Measurements from ENCODE around the gene SUSD3. TPM values are rescaled to one million over a fixed set of nuclear protein-coding genes. Genes with fewer than 3 reads are reported as not detected.

SUSD3 gene
- total and polyA plus RNA-seq, 10 of the 15 experiments (the other 5 are each of a cell fraction or from before 2014, with no cell fraction given) = 2.5 to 92.0 (median 31.1) TPM

DNA sequence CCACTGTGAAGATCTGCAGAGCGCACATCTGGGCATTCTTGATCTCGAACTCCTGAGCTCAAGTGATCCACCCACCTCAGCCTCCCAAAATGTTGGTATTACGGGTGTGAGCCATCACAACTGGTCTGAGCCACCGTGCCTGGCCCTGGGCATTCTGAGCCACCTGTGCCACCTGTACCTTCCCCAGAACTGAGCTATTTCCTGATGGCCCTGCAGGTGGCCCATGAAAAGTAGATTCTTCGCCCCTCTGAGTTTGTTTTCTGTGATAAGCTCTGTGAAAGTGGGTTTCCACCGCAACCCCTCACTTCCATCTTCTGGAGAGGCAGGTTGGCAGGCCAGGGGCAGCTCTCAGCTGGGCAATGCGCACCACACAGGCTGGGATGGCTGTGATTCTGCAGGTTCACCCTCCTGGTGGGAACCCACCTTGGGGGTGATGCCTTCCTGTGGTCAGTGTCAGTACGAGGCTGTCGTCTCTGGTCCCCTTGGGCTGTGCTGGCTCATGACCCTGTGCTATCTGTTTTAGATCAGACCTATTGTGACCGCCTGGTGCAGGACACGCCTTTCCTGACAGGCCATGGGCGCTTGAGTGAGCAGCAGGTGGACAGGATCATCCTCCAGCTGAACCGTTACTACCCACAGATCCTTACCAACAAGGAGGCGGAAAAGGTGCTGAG lies 48.8 kb downstream of the SUSD3 start:
- Histone ChIP-seq H3K36me3 (ENCODE audit: control insufficient read depth in 2 of 2, insufficient read depth in 2 of 2, low read length in 1 of 2) (peaks cover 0 to 6% of the 10 kb centered on the region in 2 experiments; a peak in 2 of 4 replicates), H4K20me1 (ENCODE audit: control insufficient read depth, insufficient read depth) (no peaks in the 10 kb centered on the region), H3K79me2 (ENCODE audit: control insufficient read depth, insufficient read depth, low read length) (no peaks in the 10 kb centered on the region; the same call in 1 of the 2 replicates), H3K9me3 (replicated peaks; ENCODE audit: control insufficient read depth, insufficient read depth, low read length) (peaks cover 2% of the 10 kb centered on the region; the same call in 2 of the 3 replicates), H3K9ac (ENCODE audit: control insufficient read depth, insufficient read depth, low read length) (no peak overlapping the region), H3K27ac (ENCODE audit: control insufficient read depth, insufficient read depth) (no peak overlapping the region), H3K27me3 (replicated peaks in 1 of 2; ENCODE audit: control insufficient read depth in 2 of 2, insufficient read depth in 2 of 2, low read length in 1 of 2) (no peaks in the 10 kb centered on the region), H3K4me1 (ENCODE audit: control insufficient read depth, insufficient read depth, low read length) (peaks cover 12% of the 10 kb centered on the region), H3K4me3 (no peak overlapping the region), H3K4me2 (ENCODE audit: control insufficient read depth, insufficient read depth) (no peak overlapping the region), H2AFZ (ENCODE audit: control insufficient read depth, low read depth, low read length) (no peak overlapping the region)
- in situ Hi-C loops (cut with MboI) = loop anchor here (5.0 kb wide), 1 partner anchor 195 kb away; no protein-coding TSS in a partner anchor
- CTCF ChIA-PET = interaction anchor here (0.6 to 7.8 kb wide), 16 partner anchors 11 to 459 kb away, joined by 3 to 130 read pairs (median 4); partner anchors contain the start of gene CARD19
- RAD21 ChIA-PET (ENCODE audit: unreplicated experiment) = interaction anchor here (0.6 to 6.8 kb wide), 10 partner anchors 10 to 195 kb away, joined by 3 to 77 read pairs (median 6); partner anchors contain the start of gene CARD19
- FAIRE-seq (no peak), DNase-seq (ENCODE audit: low read depth, low spot score) (no peak), ATAC-seq (no peak)
- BruUV-seq (replicated peaks) = no TSS peak
- TF ChIP-seq SMAD1 (IDR thresholded peaks at IDR 0.05; ENCODE audit: low read depth, partially characterized antibody) = no peak
- TF ChIP-seq, protein P1, sequence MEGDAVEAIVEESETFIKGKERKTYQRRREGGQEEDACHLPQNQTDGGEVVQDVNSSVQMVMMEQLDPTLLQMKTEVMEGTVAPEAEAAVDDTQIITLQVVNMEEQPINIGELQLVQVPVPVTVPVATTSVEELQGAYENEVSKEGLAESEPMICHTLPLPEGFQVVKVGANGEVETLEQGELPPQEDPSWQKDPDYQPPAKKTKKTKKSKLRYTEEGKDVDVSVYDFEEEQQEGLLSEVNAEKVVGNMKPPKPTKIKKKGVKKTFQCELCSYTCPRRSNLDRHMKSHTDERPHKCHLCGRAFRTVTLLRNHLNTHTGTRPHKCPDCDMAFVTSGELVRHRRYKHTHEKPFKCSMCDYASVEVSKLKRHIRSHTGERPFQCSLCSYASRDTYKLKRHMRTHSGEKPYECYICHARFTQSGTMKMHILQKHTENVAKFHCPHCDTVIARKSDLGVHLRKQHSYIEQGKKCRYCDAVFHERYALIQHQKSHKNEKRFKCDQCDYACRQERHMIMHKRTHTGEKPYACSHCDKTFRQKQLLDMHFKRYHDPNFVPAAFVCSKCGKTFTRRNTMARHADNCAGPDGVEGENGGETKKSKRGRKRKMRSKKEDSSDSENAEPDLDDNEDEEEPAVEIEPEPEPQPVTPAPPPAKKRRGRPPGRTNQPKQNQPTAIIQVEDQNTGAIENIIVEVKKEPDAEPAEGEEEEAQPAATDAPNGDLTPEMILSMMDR (IDR thresholded peaks at IDR 0.05 in 2 of 3, conservative IDR thresholded peaks at IDR 0.05 in 1 of 3; ENCODE audit: control insufficient read depth in 2 of 3, extremely low read depth in 1 of 3, insufficient read depth in 1 of 3, low read depth in 3 of 3, low read length in 3 of 3) = no peak
- TF ChIP-seq RELA (IDR thresholded peaks at IDR 0.05; ENCODE audit: borderline replicate concordance, partially characterized antibody) = no peak
- TF ChIP-seq, protein P2, sequence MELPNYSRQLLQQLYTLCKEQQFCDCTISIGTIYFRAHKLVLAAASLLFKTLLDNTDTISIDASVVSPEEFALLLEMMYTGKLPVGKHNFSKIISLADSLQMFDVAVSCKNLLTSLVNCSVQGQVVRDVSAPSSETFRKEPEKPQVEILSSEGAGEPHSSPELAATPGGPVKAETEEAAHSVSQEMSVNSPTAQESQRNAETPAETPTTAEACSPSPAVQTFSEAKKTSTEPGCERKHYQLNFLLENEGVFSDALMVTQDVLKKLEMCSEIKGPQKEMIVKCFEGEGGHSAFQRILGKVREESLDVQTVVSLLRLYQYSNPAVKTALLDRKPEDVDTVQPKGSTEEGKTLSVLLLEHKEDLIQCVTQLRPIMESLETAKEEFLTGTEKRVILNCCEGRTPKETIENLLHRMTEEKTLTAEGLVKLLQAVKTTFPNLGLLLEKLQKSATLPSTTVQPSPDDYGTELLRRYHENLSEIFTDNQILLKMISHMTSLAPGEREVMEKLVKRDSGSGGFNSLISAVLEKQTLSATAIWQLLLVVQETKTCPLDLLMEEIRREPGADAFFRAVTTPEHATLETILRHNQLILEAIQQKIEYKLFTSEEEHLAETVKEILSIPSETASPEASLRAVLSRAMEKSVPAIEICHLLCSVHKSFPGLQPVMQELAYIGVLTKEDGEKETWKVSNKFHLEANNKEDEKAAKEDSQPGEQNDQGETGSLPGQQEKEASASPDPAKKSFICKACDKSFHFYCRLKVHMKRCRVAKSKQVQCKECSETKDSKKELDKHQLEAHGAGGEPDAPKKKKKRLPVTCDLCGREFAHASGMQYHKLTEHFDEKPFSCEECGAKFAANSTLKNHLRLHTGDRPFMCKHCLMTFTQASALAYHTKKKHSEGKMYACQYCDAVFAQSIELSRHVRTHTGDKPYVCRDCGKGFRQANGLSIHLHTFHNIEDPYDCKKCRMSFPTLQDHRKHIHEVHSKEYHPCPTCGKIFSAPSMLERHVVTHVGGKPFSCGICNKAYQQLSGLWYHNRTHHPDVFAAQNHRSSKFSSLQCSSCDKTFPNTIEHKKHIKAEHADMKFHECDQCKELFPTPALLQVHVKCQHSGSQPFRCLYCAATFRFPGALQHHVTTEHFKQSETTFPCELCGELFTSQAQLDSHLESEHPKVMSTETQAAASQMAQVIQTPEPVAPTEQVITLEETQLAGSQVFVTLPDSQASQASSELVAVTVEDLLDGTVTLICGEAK (IDR thresholded peaks at IDR 0.05; ENCODE audit: borderline replicate concordance) = no peak
- TF ChIP-seq, protein P3, sequence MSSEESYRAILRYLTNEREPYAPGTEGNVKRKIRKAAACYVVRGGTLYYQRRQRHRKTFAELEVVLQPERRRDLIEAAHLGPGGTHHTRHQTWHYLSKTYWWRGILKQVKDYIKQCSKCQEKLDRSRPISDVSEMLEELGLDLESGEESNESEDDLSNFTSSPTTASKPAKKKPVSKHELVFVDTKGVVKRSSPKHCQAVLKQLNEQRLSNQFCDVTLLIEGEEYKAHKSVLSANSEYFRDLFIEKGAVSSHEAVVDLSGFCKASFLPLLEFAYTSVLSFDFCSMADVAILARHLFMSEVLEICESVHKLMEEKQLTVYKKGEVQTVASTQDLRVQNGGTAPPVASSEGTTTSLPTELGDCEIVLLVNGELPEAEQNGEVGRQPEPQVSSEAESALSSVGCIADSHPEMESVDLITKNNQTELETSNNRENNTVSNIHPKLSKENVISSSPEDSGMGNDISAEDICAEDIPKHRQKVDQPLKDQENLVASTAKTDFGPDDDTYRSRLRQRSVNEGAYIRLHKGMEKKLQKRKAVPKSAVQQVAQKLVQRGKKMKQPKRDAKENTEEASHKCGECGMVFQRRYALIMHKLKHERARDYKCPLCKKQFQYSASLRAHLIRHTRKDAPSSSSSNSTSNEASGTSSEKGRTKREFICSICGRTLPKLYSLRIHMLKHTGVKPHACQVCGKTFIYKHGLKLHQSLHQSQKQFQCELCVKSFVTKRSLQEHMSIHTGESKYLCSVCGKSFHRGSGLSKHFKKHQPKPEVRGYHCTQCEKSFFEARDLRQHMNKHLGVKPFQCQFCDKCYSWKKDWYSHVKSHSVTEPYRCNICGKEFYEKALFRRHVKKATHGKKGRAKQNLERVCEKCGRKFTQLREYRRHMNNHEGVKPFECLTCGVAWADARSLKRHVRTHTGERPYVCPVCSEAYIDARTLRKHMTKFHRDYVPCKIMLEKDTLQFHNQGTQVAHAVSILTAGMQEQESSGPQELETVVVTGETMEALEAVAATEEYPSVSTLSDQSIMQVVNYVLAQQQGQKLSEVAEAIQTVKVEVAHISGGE (CRISPR knock-in tag; IDR thresholded peaks at IDR 0.05) = no peak
- TF ChIP-seq RFX5 (IDR thresholded peaks at IDR 0.05; ENCODE audit: low read depth, low read length) = no peak
- no peak for TF ChIP-seq NR2C1 (IDR thresholded peaks at IDR 0.05)
- TF ChIP-seq CEBPB (IDR thresholded peaks at IDR 0.05; ENCODE audit: borderline replicate concordance in 1 of 2, low read depth in 2 of 2, low read length in 2 of 2) = no peak
- WGBS (ENCODE audit: insufficient coverage, insufficient replicate concordance, low lambda C conversion rate, missing lambda C conversion rate) = 83% methylated on average over 14 of the region's 14 CpGs
- intact Hi-C loops (cut with micrococcal nuclease; ENCODE audit: unreplicated experiment) = loop anchor here (5.0 kb wide), 1 partner anchor 855 kb away; no protein-coding TSS in a partner anchor
- SMC1A ChIA-PET (ENCODE audit: uncharacterized antibody, unreplicated experiment) = interaction anchor here (0.6 to 3.3 kb wide), 17 partner anchors 10 to 1182 kb away, joined by 3 to 28 read pairs (median 3); partner anchors contain the start of gene CARD19
- POLR2A ChIA-PET = interaction anchor here (1.0 to 2.5 kb wide), 3 partner anchors 9 to 459 kb away, joined by 4 to 11 read pairs (median 5); partner anchors contain the start of gene CARD19
